Memory B cell (primary cell): ENCODE measurements around the gene GALNT4.
A peak's percentile ranks its signal among the peaks of the same experiment; 100 is the strongest.

Experiments used
- ATAC-seq: fragments of 150-1000 bp; cut with Tn5 transposase; 2 replicates; pipeline ENCODE4 v1.10.0; 2021; ENCODE audit warnings: low read depth, mild to moderate bottlenecking, moderate library complexity
- DNase-seq, 2 donors: peaks; one replicate each; pipeline ENCODE4 v3.0.0; 2022; ENCODE audit warnings: low spot score in 2 of 2
- H3K27ac Mint-ChIP-seq: one replicate; pipeline ENCODE4 v1.8.0; 2022; ENCODE audit warnings: mild to moderate bottlenecking, moderate library complexity, mixed read lengths
- H3K27me3 Mint-ChIP-seq: one replicate; pipeline ENCODE4 v1.8.0; 2022; ENCODE audit warnings: mixed read lengths
- H3K36me3 Mint-ChIP-seq: one replicate; pipeline ENCODE4 v1.8.0; 2022; ENCODE audit warnings: mild to moderate bottlenecking, mixed read lengths
- H3K4me1 Mint-ChIP-seq: one replicate; pipeline ENCODE4 v1.8.0; 2022; ENCODE audit warnings: mixed read lengths
- H3K4me3 Mint-ChIP-seq: one replicate; pipeline ENCODE4 v1.8.0; 2022; ENCODE audit warnings: mild to moderate bottlenecking, moderate library complexity, mixed read lengths
- H3K9me3 Mint-ChIP-seq: one replicate; pipeline ENCODE4 v1.8.0; 2022; ENCODE audit warnings: mixed read lengths

GALNT4 gene

DNA sequence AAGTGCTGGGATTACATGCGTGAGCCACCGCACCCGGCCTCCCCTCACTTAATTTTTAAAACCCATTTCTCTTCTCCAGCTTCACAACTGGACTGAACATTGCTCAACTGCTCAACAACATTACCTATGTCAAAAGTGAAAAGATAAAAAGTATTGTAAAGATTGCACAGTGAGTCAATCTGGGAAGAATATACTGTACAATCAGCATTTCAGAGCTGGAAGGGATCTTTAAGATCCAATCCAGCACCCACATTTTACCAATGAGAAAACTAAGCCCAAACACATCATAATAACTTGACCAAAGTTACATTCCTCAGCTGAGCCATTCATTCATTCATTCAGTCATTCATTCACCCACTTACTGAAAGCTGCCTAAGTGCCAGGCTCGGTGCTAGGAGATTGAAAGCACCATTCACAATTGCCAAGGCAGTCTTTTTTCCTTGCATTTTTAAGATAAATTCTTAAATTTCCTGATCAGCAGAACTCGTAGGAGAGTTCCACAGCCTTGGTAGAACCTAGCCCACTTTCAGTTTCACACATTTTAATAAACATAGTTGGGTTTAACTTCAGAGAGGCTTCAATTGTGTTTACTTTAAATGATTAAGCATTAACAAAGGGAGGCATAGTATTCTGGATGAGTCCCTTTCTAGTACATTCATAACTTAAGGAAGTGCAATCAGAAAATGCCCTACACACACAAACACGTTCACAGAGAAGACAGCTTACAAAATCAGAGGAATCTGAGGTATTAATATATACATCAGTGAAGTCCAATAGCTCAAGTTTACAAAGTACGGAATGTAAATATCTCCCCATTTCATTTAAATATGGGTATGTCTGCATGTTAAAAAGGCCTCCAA is 3.0 kb downstream of the GALNT4 start:
- DNase-seq (no peak), ATAC-seq (no peak)
- Mint-ChIP-seq H3K4me1 (peaks cover 29% of the 10 kb centered on the region), H3K4me3 (peak overlapping the region; percentile 52), H3K27ac (no peak overlapping the region), H3K9me3 (no peaks in the 10 kb centered on the region), H3K27me3 (no peaks in the 10 kb centered on the region), H3K36me3 (peaks cover 9% of the 10 kb centered on the region)

DNA sequence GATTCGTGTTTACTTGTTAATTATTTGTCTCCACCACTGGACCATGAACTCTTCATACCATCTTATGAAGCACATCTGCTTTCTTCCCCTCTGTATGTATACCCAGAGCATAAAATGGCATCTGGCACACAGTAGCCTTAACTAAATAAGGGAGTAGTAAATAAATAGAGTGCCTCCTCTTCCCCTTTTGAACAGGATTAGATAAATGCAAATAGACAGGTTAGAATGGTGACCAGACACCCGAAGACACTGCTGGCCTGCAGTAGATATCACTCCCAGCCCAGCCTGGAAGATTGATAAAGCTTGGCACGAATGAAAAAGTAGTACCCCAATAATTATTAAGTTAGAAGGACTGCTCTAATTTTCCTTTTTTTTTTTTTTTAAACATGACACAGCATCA is 6.9 kb downstream of the GALNT4 start:
- Mint-ChIP-seq H3K36me3 (peaks cover 4% of the 10 kb centered on the region), H3K4me3 (no peak overlapping the region), H3K27me3 (no peaks in the 10 kb centered on the region), H3K4me1 (peaks cover 22% of the 10 kb centered on the region), H3K27ac (no peak overlapping the region), H3K9me3 (no peaks in the 10 kb centered on the region)
- ATAC-seq (no peak), DNase-seq (no peak)

DNA sequence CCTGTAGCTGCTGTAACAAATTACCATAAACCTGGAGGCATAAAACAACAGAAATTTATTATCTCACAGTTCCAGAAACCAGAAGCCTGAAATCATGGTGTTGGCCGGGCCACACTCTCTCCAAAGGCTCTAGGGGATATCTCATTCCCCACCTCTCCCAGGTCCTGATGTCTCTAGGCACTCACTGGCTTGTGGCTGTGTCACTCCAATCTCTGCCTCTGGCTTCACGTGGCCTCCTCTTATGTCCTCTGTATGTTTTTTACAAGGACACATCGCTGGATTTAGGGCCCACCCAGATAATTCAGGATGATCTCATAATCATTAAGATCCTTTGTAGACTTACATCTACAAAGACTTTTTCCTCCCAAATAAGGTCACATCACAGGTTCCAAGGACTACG is 8.0 kb downstream of the GALNT4 start:
- no peaks in the 10 kb centered on the region for H3K27me3 Mint-ChIP-seq
- H3K27ac Mint-ChIP-seq: no peak overlapping the region
- H3K4me3 Mint-ChIP-seq: no peak overlapping the region
- H3K9me3 Mint-ChIP-seq: no peaks in the 10 kb centered on the region
- DNase-seq (no peak), ATAC-seq (no peak)
- peaks cover 3% of the 10 kb centered on the region for H3K36me3 Mint-ChIP-seq
- H3K4me1 Mint-ChIP-seq: peaks cover 16% of the 10 kb centered on the region

DNA sequence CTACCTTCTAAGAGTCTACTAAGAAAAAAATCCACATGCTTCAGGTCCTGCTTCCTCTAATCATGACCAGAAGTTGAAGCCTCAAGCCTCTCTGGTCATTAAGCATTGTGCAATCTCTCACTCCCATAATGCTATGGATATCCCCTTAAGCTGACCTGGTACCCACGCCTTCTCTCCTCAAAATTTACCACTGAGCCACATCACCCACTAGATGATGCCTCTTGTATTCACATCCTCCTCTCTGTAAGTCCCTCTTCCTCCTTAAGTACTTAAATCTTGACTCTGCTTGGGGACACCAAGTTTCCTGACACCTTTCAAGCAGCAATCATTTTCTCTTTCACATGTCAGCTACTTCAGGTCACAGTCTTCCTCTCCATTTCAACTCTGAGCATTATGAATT is 9.8 kb downstream of the GALNT4 start:
- Mint-ChIP-seq H3K4me3 (no peak overlapping the region), H3K36me3 (no peaks in the 10 kb centered on the region), H3K9me3 (no peaks in the 10 kb centered on the region), H3K27me3 (no peaks in the 10 kb centered on the region), H3K4me1 (peaks cover 12% of the 10 kb centered on the region), H3K27ac (no peak overlapping the region)
- no peak for ATAC-seq
- no peak for DNase-seq

DNA sequence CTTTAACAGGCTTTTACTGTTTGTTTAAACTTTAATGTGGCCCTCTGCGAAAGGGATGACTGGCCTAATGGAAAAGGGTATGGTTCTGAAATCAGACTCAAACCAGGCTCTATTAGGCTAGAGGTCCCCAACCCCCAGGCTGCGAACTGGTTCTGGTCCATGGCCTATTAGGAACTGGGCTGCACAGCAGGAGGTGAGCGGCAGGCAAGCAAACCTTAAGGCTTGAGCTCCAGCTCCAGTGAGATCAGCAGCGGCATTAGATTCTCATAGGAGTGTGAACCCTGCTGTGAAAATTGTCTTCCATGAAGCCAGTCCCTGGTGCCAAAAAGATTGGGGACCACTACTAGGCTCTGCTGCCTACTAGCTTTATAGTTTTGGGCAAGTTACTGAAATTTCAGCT is 11.1 kb downstream of the GALNT4 start:
- ATAC-seq (no peak), DNase-seq (no peak)
- H3K4me1 Mint-ChIP-seq: peaks cover 11% of the 10 kb centered on the region
- H3K36me3 Mint-ChIP-seq: no peaks in the 10 kb centered on the region
- H3K4me3 Mint-ChIP-seq: no peak overlapping the region
- no peak overlapping the region for H3K27ac Mint-ChIP-seq
- H3K9me3 Mint-ChIP-seq: no peaks in the 10 kb centered on the region
- no peaks in the 10 kb centered on the region for H3K27me3 Mint-ChIP-seq

DNA sequence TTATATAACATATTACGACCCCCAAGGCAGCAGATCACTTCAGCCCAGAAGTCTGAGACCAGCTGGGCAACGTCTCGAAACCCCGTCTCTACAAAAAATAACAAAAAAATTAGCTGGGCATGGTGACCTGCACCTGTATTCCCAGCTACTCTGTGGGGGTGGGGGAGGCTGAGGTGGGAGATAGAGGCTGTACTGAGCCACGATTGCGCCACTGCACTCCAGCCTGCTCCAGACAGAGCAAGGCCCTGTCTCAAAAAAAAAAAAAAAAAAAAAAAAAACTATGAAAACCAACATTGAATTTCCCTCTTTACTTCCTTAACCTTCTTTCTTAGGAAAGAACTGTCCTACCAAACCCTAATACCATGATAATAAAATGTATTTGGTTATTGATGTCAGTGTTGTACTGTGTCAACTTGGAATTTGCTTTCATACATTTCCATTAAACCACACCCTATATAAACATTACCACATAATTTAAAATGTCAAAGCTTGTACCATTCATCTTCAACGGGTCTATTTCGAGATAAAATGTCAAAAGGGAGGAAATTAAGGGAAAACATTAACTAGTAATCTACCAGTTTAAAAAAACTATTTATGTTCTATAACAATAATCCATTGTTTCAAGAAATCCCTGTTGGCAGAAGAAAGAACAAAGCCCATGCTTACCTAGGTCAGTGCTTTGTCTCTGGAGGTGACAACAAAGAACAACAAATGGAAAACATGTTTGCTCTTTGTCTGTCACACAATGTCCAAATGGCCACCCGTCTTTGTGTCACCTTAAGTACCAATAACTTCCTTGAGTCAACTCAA is 17.4 kb downstream of the GALNT4 start:
- Mint-ChIP-seq H3K36me3 (peaks cover 4% of the 10 kb centered on the region), H3K27ac (no peak overlapping the region)

DNA sequence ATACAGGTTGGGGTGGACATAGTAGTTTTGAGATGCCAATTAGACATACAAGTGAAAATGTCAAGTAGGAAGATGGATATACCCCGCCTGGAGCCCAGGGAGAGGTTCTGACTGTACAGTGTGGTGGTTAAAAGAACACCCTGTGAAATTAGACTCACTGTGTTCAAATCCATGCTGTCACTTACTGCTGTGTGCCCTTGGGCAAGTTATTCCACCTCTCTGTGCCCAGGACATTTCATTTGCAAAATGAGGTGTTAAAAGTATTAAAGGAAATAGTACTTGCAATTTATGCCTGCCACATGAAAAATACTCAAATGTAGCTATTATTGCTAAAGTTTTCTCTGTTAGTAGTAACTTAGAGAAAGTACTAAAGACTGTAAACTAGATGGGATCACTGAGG is 18.5 kb downstream of the GALNT4 start:
- DNase-seq: no peak
- no peak overlapping the region for H3K4me3 Mint-ChIP-seq
- peaks cover 9% of the 10 kb centered on the region for H3K36me3 Mint-ChIP-seq
- no peaks in the 10 kb centered on the region for H3K27me3 Mint-ChIP-seq
- no peak for ATAC-seq
- H3K27ac Mint-ChIP-seq: no peak overlapping the region
- H3K4me1 Mint-ChIP-seq: peaks cover 14% of the 10 kb centered on the region
- H3K9me3 Mint-ChIP-seq: no peaks in the 10 kb centered on the region

More for the DNA sequence above, 17.4 kb downstream of the GALNT4 start:
- H3K4me3 Mint-ChIP-seq: no peak overlapping the region
- no peaks in the 10 kb centered on the region for H3K27me3 Mint-ChIP-seq
- H3K4me1 Mint-ChIP-seq: peaks cover 14% of the 10 kb centered on the region
- ATAC-seq (no peak), DNase-seq (no peak)
- no peaks in the 10 kb centered on the region for H3K9me3 Mint-ChIP-seq

DNA sequence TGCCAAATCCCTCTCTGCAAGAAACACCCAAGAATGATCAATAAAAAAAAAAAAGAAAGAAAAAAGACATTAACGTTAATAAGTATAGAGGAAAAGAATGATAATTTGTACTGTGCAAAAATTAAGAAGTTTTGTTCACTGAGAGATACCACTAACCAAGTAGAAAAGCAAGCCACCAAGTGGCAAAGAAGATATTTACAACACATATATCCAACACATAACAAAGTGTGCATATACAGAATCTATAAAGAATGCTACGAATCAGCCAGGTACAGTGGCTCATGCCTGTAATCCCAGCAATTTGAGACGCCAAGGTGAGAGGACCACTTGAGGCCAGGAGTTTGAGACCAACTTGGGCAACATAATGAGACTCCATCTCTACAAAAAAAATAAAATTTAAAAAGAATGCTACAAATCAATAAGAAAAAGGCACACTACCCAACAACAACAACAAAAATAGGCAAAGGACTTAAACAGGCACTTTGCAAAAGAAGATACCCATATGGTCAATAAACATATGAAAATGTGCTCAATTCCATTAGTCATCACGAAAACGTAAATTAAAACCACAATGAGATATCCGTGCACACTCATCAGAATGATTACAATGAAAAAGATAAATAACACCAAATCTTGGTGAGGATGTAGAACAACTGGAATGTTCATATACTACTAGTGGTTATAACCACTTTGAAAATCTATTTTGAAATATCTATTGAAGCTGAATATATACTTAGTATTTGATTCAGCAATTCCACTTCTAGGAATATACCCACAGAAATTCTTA is 19.8 kb downstream of the GALNT4 start:
- Mint-ChIP-seq H3K4me1 (peaks cover 14% of the 10 kb centered on the region), H3K36me3 (peaks cover 12% of the 10 kb centered on the region), H3K27ac (no peak overlapping the region)

DNA sequence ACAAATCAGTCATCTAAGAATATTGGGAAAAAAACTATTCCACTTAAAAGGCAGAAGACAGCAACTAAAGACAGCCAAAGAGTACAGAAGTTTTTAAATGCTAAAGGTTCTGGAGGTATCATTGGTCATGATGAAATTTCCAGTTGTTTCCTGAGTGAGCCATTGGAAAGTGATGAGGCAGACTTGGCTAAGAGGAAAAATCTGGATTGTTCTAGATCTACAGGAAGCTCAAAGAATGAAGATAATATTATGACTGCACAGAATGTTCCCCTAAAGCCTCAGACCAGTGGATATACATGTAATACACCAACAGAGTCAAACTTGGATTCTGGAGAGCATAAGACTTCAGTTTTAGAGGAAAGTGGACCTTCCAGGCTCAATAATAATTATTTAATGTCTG is 22.8 kb downstream of the GALNT4 start:
- no peak for ATAC-seq
- Mint-ChIP-seq H3K36me3 (peaks cover 20% of the 10 kb centered on the region), H3K27ac (no peak overlapping the region), H3K9me3 (no peaks in the 10 kb centered on the region), H3K4me1 (peaks cover 14% of the 10 kb centered on the region), H3K4me3 (no peak overlapping the region), H3K27me3 (no peaks in the 10 kb centered on the region)
- DNase-seq: no peak

More for the DNA sequence above, 19.8 kb downstream of the GALNT4 start:
- H3K9me3 Mint-ChIP-seq: no peaks in the 10 kb centered on the region
- H3K27me3 Mint-ChIP-seq: no peaks in the 10 kb centered on the region
- H3K4me3 Mint-ChIP-seq: no peak overlapping the region
- no peak for ATAC-seq
- DNase-seq: no peak

DNA sequence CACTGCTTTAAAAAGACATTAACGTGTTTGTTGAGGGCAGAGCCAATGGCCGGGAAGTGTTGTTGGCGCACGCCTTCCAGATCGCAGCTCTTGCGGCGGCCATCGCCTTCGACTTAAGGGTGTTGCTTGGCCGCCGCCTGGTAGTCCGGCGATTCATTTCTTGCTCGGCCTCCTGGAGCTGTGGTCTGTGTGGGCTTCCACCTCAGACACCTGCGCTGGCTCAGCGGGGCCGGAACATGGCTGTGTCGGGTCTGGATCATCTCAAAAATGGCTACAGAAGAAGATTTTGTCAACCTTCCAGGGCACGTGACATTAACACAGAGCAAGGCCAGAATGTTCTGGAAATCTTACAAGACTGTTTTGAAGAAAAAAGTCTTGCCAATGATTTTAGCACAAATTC is 24.7 kb downstream of the GALNT4 start:
- Mint-ChIP-seq H3K4me3 (no peak overlapping the region), H3K9me3 (no peaks in the 10 kb centered on the region), H3K27ac (no peak overlapping the region), H3K4me1 (peaks cover 16% of the 10 kb centered on the region), H3K36me3 (peaks cover 22% of the 10 kb centered on the region), H3K27me3 (no peaks in the 10 kb centered on the region)
- no peak for DNase-seq
- no peak for ATAC-seq

DNA sequence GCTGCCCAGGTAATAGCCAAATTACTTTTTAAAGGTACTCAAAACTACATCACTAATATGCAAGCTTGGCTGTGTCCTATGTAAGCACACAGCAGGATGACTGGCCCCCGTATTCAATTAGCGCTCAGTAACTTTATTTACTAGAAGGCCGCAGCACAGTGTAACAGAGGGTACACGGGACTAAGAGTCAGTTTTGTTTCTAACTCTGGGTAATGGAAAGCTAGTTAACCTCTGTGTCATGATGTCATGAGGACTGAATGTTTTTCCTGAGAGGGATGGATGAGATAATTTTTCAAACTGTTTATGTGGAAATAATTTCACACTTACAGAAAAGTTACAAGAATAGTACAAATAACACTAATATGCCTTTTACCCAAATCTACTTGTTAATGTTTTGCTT is 27.1 kb downstream of the GALNT4 start:
- Mint-ChIP-seq H3K9me3 (no peaks in the 10 kb centered on the region), H3K36me3 (peaks cover 30% of the 10 kb centered on the region), H3K4me3 (no peak overlapping the region), H3K27ac (no peak overlapping the region), H3K27me3 (no peaks in the 10 kb centered on the region), H3K4me1 (peaks cover 36% of the 10 kb centered on the region)
- DNase-seq (no peak), ATAC-seq (no peak)

DNA sequence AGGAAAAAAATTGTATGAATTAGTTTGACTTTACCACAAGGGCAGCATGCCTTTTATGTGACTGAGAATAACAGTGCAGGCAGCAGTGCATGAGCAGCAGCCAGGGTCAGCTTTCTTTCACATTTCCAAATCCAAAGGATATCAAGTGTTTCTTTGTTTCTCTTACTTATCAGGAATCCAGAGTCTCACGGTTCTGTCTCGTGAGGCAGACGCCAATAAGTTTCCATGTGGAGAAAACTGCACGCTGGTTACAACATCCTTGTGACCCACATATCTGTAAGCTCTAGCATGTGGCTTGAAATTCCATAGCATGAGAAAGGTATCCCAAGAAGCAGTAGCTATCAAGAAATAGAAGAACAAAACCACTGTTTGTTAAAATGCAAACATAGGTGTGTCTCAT is 27.6 kb downstream of the GALNT4 start:
- ATAC-seq (no peak), DNase-seq (no peak)
- Mint-ChIP-seq H3K4me3 (no peak overlapping the region), H3K36me3 (peaks cover 30% of the 10 kb centered on the region), H3K27ac (no peak overlapping the region), H3K9me3 (no peaks in the 10 kb centered on the region), H3K4me1 (peaks cover 36% of the 10 kb centered on the region), H3K27me3 (no peaks in the 10 kb centered on the region)

DNA sequence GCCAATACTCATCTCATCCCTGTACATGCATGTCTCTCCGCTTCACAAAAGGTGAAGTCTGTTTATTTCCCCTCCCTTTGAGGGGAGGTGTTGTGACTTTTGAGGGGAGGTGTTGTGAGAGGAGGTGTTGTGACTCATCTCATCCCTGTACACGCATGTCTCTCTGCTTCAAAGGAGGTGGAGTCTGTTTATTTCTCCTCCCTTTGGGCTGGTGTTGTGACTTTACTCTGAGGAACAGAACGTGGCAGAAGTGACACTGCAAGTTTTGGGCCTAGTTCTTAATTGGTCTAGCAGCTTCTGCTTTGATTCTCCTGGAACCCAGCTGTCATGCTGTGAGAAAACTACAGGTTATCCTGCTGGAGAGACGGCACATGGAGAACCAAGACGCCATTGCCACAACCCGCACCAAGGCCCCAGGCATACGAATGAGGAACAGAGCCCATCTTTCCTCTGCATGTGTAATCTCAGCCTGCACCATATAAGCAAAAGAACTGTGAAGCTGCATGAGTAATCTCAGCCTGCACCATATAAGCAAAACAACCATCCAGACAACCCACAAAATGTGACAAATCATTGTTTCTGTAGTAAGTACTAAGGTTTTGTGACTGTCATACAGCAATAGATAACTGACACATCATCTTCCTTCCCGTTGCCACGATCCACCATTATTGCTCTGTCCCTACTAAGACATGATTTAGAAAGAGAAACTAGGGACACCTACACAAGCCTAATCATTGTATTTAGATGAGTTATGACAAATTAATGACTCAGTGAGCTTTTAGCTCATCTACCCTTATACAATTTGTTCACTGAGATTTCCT is 30.0 kb downstream of the GALNT4 start:
- H3K4me1 Mint-ChIP-seq: peaks cover 36% of the 10 kb centered on the region
- no peaks in the 10 kb centered on the region for H3K27me3 Mint-ChIP-seq
- no peak for DNase-seq
- H3K36me3 Mint-ChIP-seq: peaks cover 29% of the 10 kb centered on the region
- H3K4me3 Mint-ChIP-seq: peak overlapping the region; percentile 29
- ATAC-seq: peak; percentile 31
- no peaks in the 10 kb centered on the region for H3K9me3 Mint-ChIP-seq
- peak overlapping the region; percentile 86 for H3K27ac Mint-ChIP-seq
